DOHH2 (cell line): ENCODE data around the gene MRPL17.

Source experiments
- H3F3A ChIP-seq: fragments of 200-600 bp; sonication (generic), shearing (Covaris generic); 2 replicates; pipeline ENCODE4 v1.6.0; 2016; ENCODE audit warnings: antibody characterized with exemption, mild to moderate bottlenecking; ENCODE audit not compliant: control insufficient read depth, insufficient read depth
- H3K27ac ChIP-seq: fragments of 200-600 bp; sonication (generic); 2 replicates; pipeline ENCODE4 v1.5.1; 2014; ENCODE audit warnings: low read depth, mild to moderate bottlenecking, low read length, moderate library complexity
- H3K27me3 ChIP-seq: fragments of 200-600 bp; sonication (generic); 2 replicates; pipeline ENCODE4 v1.6.1; 2014; ENCODE audit warnings: mild to moderate bottlenecking, low read length, mixed read lengths; ENCODE audit not compliant: control insufficient read depth
- H3K36me3 ChIP-seq: fragments of 200-600 bp; sonication (generic); 2 replicates; pipeline ENCODE4 v1.6.1; 2014; ENCODE audit warnings: mild to moderate bottlenecking, low read length, moderate library complexity, mixed read lengths; ENCODE audit not compliant: control insufficient read depth
- H3K4me1 ChIP-seq: fragments of 200-600 bp; sonication (generic); 2 replicates; pipeline ENCODE4 v1.6.1; 2014; ENCODE audit warnings: mild to moderate bottlenecking, low read length, mixed read lengths; ENCODE audit not compliant: control insufficient read depth
- H3K4me2 ChIP-seq: fragments of 200-600 bp; sonication (generic); 2 replicates; pipeline ENCODE4 v1.6.0; 2014; ENCODE audit warnings: mild to moderate bottlenecking, low read length, moderate library complexity
- H3K4me3 ChIP-seq: fragments of 200-600 bp; sonication (generic); 2 replicates; pipeline ENCODE4 v1.5.1; 2014; ENCODE audit warnings: mild to moderate bottlenecking, low read length, mixed read lengths
- H3K79me2 ChIP-seq: fragments of 200-600 bp; sonication (generic); 2 replicates; pipeline ENCODE4 v1.6.1; 2014; ENCODE audit warnings: mild to moderate bottlenecking, low read length, mixed read lengths; ENCODE audit not compliant: control insufficient read depth
- H3K9me2 ChIP-seq: fragments of 200-600 bp; sonication (generic); replicated peaks from 2 replicates; pipeline ENCODE4 v1.6.1; 2014; ENCODE audit warnings: mild to moderate bottlenecking, low read length, mixed read lengths; ENCODE audit not compliant: control insufficient read depth
- H3K9me3 ChIP-seq: fragments of 200-600 bp; sonication (generic); 2 replicates; pipeline ENCODE4 v1.6.1; 2014; ENCODE audit warnings: antibody characterized with exemption, low read length, mixed read lengths; ENCODE audit not compliant: control insufficient read depth, insufficient read depth
- H4K20me1 ChIP-seq: fragments of 200-600 bp; sonication (generic); 2 replicates; pipeline ENCODE4 v1.6.0; 2014; ENCODE audit warnings: low read depth, mild to moderate bottlenecking, antibody characterized with exemption, low read length, moderate library complexity; ENCODE audit not compliant: control insufficient read depth, insufficient read depth
- CTCF ChIP-seq: fragments of 200-600 bp; sonication (generic); IDR thresholded peaks from one replicate; pipeline ENCODE4 v1.5.1; 2014; ENCODE audit warnings: antibody characterized with exemption, mild to moderate bottlenecking, low read depth, low read length; ENCODE audit not compliant: poor library complexity, severe bottlenecking
- EZH2phosphoT487 ChIP-seq: fragments of 200-600 bp; sonication (generic); IDR thresholded peaks from 2 replicates; pipeline ENCODE4 v1.6.1; 2017; ENCODE audit warnings: borderline replicate concordance, mild to moderate bottlenecking, antibody characterized with exemption, low read length, moderate library complexity, mixed read lengths

MRPL17 gene

GRCh38 chr11:6655790-6656583 lies 27.2 kb downstream of the MRPL17 start, which contains the start of gene DCHS1:
Gene DCHS1 (minus strand): TSS chr11:6655809. CDS start chr11:6641613, 14,196 bp downstream.
- H3K4me3 ChIP-seq: no peak within 1 kb of the TSS
- no peak within 1 kb of the TSS for H3K4me2 ChIP-seq

GRCh38 chr11:6655020-6655789 lies 27.9 kb downstream of the MRPL17 start:
- H3K36me3 ChIP-seq: no peaks in the 10 kb centered on the region
- H3F3A ChIP-seq: no peaks in the 10 kb centered on the region
- no peaks in the 10 kb centered on the region for H3K4me1 ChIP-seq
- no peak overlapping the region for H3K4me3 ChIP-seq
- no peak for TF ChIP-seq CTCF
- H3K27ac ChIP-seq: no peak overlapping the region
- no peak overlapping the region for H3K4me2 ChIP-seq
- no peaks in the 10 kb centered on the region for H3K79me2 ChIP-seq
- peaks cover 31% of the 10 kb centered on the region for H3K27me3 ChIP-seq
- no peaks in the 10 kb centered on the region for H4K20me1 ChIP-seq
- H3K9me2 ChIP-seq: no peaks in the 10 kb centered on the region
- no peaks in the 10 kb centered on the region for H3K9me3 ChIP-seq

More at GRCh38 chr11:6655790-6656583, 27.2 kb downstream of the MRPL17 start, which contains the start of gene DCHS1:
- Histone ChIP-seq H3K9me2 (no peaks in the 10 kb centered on the region), H4K20me1 (no peaks in the 10 kb centered on the region), H3K27ac (no peak within 1 kb of the TSS), H3K4me1 (no peaks in the 10 kb centered on the region), H3K9me3 (no peaks in the 10 kb centered on the region), H3K36me3 (no peaks in the 10 kb centered on the region), H3K79me2 (no peaks in the 10 kb centered on the region), H3K27me3 (peaks cover 27% of the 10 kb centered on the region), H3F3A (no peaks in the 10 kb centered on the region)
- TF ChIP-seq EZH2phosphoT487 (no peak), CTCF (no peak)

- H4K20me1 ChIP-seq: no peaks in the 10 kb centered on the region
- H3K9me2 ChIP-seq: no peaks in the 10 kb centered on the region
- no peaks in the 10 kb centered on the region for H3K9me3 ChIP-seq
- H3K27ac ChIP-seq: no peak overlapping the region
- no peak overlapping the region for H3K4me2 ChIP-seq
- TF ChIP-seq EZH2phosphoT487 (no peak), CTCF (no peak)
- no peaks in the 10 kb centered on the region for H3F3A ChIP-seq
- no peaks in the 10 kb centered on the region for H3K36me3 ChIP-seq
- peaks cover 35% of the 10 kb centered on the region for H3K27me3 ChIP-seq
- H3K4me1 ChIP-seq: no peaks in the 10 kb centered on the region
- no peak overlapping the region for H3K4me3 ChIP-seq
- H3K79me2 ChIP-seq: no peaks in the 10 kb centered on the region
Observed at GRCh38 chr11:6654281-6655019, 28.7 kb downstream of the MRPL17 start.
